Measurements from ENCODE around the gene ADCK2.

DNA sequence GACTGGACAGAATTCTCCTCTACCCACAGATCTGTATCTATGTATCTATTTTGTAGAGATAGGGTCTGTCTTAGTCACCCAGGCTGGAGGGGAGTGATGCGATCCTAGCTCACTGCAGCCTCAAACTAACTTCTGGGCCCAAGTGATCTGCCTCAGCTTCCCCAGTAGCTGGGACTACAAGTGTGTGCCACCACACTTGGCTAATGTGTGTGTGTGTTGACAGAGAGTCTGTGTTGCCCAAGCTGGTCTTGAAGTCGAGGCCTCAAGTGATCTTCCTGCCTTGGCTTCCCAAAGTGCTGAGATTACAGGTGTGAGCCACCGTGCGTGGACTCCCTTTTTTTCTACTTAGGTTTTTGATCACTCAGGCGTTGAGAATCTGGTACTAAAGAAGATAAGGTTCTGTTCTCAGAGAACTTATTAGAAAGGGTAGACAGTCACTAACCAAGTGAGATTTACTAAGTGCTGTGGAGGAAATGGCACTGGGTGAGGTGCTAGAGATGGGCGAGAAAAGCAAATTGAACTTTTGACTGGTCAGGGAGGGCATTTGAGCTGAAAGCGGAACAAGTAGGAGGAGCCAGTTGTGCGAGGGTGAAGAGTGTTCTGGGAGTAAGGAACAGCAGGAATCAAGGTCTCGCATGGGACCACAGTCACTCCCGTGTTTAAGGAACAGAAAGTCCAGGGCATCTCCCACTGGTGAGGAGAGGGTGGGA lies 41.7 kb downstream of the ADCK2 start:
- no peak for TF ChIP-seq CTCF (IDR thresholded peaks at IDR 0.05)
- no peak for TF ChIP-seq POLR2AphosphoS5 (IDR thresholded peaks at IDR 0.05)
